H1 (cell line): Measurements from ENCODE around the gene MIX23. TPM values are rescaled to one million over a fixed set of nuclear protein-coding genes. Genes with fewer than 3 reads are reported as not detected.

Experiments used
- CTCF ChIA-PET: fragments of 300-600 bp; sonication (Branson Sonifier 250); formaldehyde crosslinking; loops from one replicate; lab custom pipeline; 2021; ENCODE audit not compliant: partially characterized antibody; lab: Charles Lee
- POLR2A ChIA-PET: fragments of 300-600 bp; sonication (Branson Sonifier 250); formaldehyde crosslinking; loops from one replicate; lab custom pipeline; 2021; ENCODE audit warnings: inconsistent platforms; ENCODE audit not compliant: partially characterized antibody; lab: Charles Lee
- DNase-seq, 2 experiments: peaks; one replicate each; pipeline versions ENCODE4 v3.0.0 to v3.0.0-alpha.2; 2010 to 2022; ENCODE audit warnings: low spot score in 2 of 2, low read depth in 1 of 2, mixed read lengths in 1 of 2
- FAIRE-seq: peaks from 2 replicates; lab custom pipeline; 2011; peaks lifted over from hg19 to GRCh38; lab: Jason Lieb, UNC
- H2AFZ ChIP-seq: 2 replicates; pipeline ENCODE4 v1.8.1; 2012; ENCODE audit warnings: low read length, inconsistent platforms
- H2AK5ac ChIP-seq: 2 replicates; pipeline ENCODE4 v1.6.1; 2013; ENCODE audit warnings: low read depth, low read length
- H2BK120ac ChIP-seq: replicated peaks from 2 replicates; pipeline ENCODE3; 2013; ENCODE audit warnings: low read depth, low read length, inconsistent platforms
- H2BK12ac ChIP-seq: 2 replicates; pipeline ENCODE4 v1.6.1; 2013; ENCODE audit warnings: low read depth, low read length
- H2BK15ac ChIP-seq: 2 replicates; pipeline ENCODE4 v1.6.1; 2013; ENCODE audit warnings: low read length
- H2BK20ac ChIP-seq: 2 replicates; pipeline ENCODE4 v1.6.1; 2013; ENCODE audit warnings: low read length
- H2BK5ac ChIP-seq: 2 replicates; pipeline ENCODE4 v1.6.1; 2013; ENCODE audit warnings: low read depth, low read length
- H3K14ac ChIP-seq: 2 replicates; pipeline ENCODE4 v1.6.1; 2013; ENCODE audit warnings: inconsistent platforms; ENCODE audit not compliant: insufficient read length
- H3K18ac ChIP-seq: 2 replicates; pipeline ENCODE4 v1.6.1; 2013; ENCODE audit warnings: low read length; ENCODE audit errors: extremely low read depth
- H3K23ac ChIP-seq: 2 replicates; pipeline ENCODE4 v1.6.1; 2013; ENCODE audit warnings: inconsistent platforms; ENCODE audit not compliant: insufficient read length
- H3K23me2 ChIP-seq: 2 replicates; pipeline ENCODE4 v1.6.1; 2013; ENCODE audit warnings: low read depth, low read length
- H3K27ac ChIP-seq: 2 replicates; pipeline ENCODE4 v1.6.1; 2011; ENCODE audit warnings: low read depth, low read length, inconsistent platforms
- H3K27me3 ChIP-seq, 4 experiments: replicated peaks in 1 of 4; 1 replicate in 1 of 4; 2 replicates in 3 of 4; pipeline versions ENCODE4 v1.6.1 to v1.8.1; 2011 to 2013; ENCODE audit warnings: low read length in 3 of 4, mild to moderate bottlenecking in 3 of 4, inconsistent platforms in 2 of 4, mixed read lengths in 2 of 4, moderate library complexity in 1 of 4; ENCODE audit not compliant: control insufficient read depth in 3 of 4, insufficient read depth in 3 of 4; ENCODE audit errors: extremely low read depth in 1 of 4
- H3K36me3 ChIP-seq, 4 experiments: 2 replicates each; pipeline versions ENCODE4 v1.6.1 to v1.8.1; 2011 to 2013; ENCODE audit warnings: mild to moderate bottlenecking in 4 of 4, low read length in 3 of 4, moderate library complexity in 2 of 4, control low read depth in 1 of 4, inconsistent platforms in 1 of 4; ENCODE audit not compliant: insufficient read depth in 4 of 4, control insufficient read depth in 2 of 4
- H3K4ac ChIP-seq: replicated peaks from 2 replicates; pipeline ENCODE3; 2013; ENCODE audit warnings: low read length, low read depth, mixed read lengths, inconsistent platforms; ENCODE audit not compliant: insufficient read length
- H3K4me1 ChIP-seq, 4 experiments: replicated peaks in 1 of 4; 1 replicate in 1 of 4; 2 replicates in 3 of 4; pipeline versions ENCODE4 v1.6.1 to v1.8.1; 2011 to 2013; ENCODE audit warnings: low read length in 3 of 4, inconsistent platforms in 2 of 4, mixed read lengths in 1 of 4; ENCODE audit not compliant: insufficient read depth in 4 of 4, control insufficient read depth in 3 of 4
- H3K4me2 ChIP-seq, 2 experiments: 2 replicates each; pipeline versions ENCODE4 v1.6.1 to v1.8.1; 2011 to 2013; ENCODE audit warnings: low read depth in 2 of 2, low read length in 2 of 2, control low read depth in 1 of 2, inconsistent platforms in 1 of 2, mild to moderate bottlenecking in 1 of 2; ENCODE audit not compliant: insufficient read depth in 1 of 2
- H3K4me3 ChIP-seq, 4 experiments: fragments of 200-600, 300-600 bp in 1 of 4; sonication (generic), shearing (Covaris generic), sonication (Bioruptor Twin) in 1 of 4; 2 replicates each; pipeline versions ENCODE4 v1.5.1 to v1.8.1; 2011 to 2016; ENCODE audit warnings: low read length in 4 of 4, low read depth in 3 of 4, control low read depth in 2 of 4, inconsistent platforms in 2 of 4, mild to moderate bottlenecking in 2 of 4, mixed read lengths in 1 of 4, moderate library complexity in 1 of 4; ENCODE audit not compliant: insufficient read depth in 2 of 4; ENCODE audit errors: extremely low read depth in 1 of 4
- H3K56ac ChIP-seq: replicated peaks from 2 replicates; pipeline ENCODE3; 2013; ENCODE audit warnings: low read depth, mild to moderate bottlenecking, mixed read lengths, low read length, inconsistent platforms; ENCODE audit not compliant: insufficient read length
- H3K79me1 ChIP-seq: 2 replicates; pipeline ENCODE4 v1.6.1; 2013; ENCODE audit warnings: low read depth, low read length, control low read depth
- H3K79me2 ChIP-seq, 2 experiments: 2 replicates each; pipeline versions ENCODE4 v1.6.1 to v1.8.1; 2012 to 2013; ENCODE audit warnings: low read length in 2 of 2, mild to moderate bottlenecking in 2 of 2, inconsistent platforms in 1 of 2; ENCODE audit not compliant: insufficient read depth in 2 of 2, control insufficient read depth in 1 of 2
- H3K9ac ChIP-seq, 4 experiments: replicated peaks in 1 of 4; 1 replicate in 1 of 4; 2 replicates in 3 of 4; pipeline versions ENCODE4 v1.6.1 to v1.8.1; 2011 to 2013; ENCODE audit warnings: low read depth in 3 of 4, low read length in 3 of 4, control low read depth in 2 of 4, mild to moderate bottlenecking in 2 of 4, moderate library complexity in 2 of 4, inconsistent platforms in 1 of 4; ENCODE audit errors: extremely low read depth in 1 of 4
- H3K9me3 ChIP-seq, 2 experiments: 2 replicates each; pipeline versions ENCODE4 v1.6.1 to v1.8.1; 2012 to 2013; ENCODE audit warnings: mild to moderate bottlenecking in 2 of 2, moderate library complexity in 2 of 2, control low read depth in 1 of 2, inconsistent platforms in 1 of 2, low read depth in 1 of 2, low read length in 1 of 2, mixed read lengths in 1 of 2; ENCODE audit not compliant: insufficient read depth in 2 of 2
- H4K20me1 ChIP-seq, 2 experiments: replicated peaks in 1 of 2; 2 replicates each; pipeline versions ENCODE3 to v1.8.1; 2011 to 2013; ENCODE audit warnings: inconsistent platforms in 2 of 2, low read length in 2 of 2, mild to moderate bottlenecking in 1 of 2; ENCODE audit not compliant: insufficient read depth in 2 of 2, control insufficient read depth in 1 of 2
- H4K5ac ChIP-seq: 2 replicates; pipeline ENCODE4 v1.6.1; 2013; ENCODE audit warnings: low read length, low read depth, mixed read lengths, inconsistent platforms; ENCODE audit not compliant: insufficient read length
- H4K8ac ChIP-seq: 2 replicates; pipeline ENCODE4 v1.8.0; 2013; ENCODE audit warnings: mild to moderate bottlenecking, moderate library complexity, low read length, inconsistent platforms; ENCODE audit not compliant: insufficient read depth; ENCODE audit errors: extremely low read depth
- H4K91ac ChIP-seq: replicated peaks from 2 replicates; pipeline ENCODE3; 2013; ENCODE audit warnings: low read length, mixed read lengths, inconsistent platforms; ENCODE audit not compliant: insufficient read length
- CHD1 ChIP-seq: IDR thresholded peaks from 2 replicates; pipeline ENCODE4 v1.6.1; 2012; ENCODE audit warnings: low read depth, low read length, improper control_type of control experiment
- EGR1 ChIP-seq: IDR thresholded peaks from 2 replicates; pipeline ENCODE4 v1.6.1; 2011; ENCODE audit warnings: low read depth, low read length, borderline replicate concordance
- POU5F1 ChIP-seq: IDR thresholded peaks from 2 replicates; pipeline ENCODE4 v1.6.1; 2011; ENCODE audit warnings: low read depth, mild to moderate bottlenecking, low read length, moderate library complexity
- RBBP5 ChIP-seq: IDR thresholded peaks from 2 replicates; pipeline ENCODE4 v1.7.1; 2012; ENCODE audit warnings: low read depth, mild to moderate bottlenecking, inconsistent platforms, low read length, moderate library complexity, borderline replicate concordance
- SAP30 ChIP-seq: fragments of 300-600 bp; sonication (generic); IDR thresholded peaks from 2 replicates; pipeline ENCODE4 v1.7.1; 2012; ENCODE audit warnings: low read length, moderate library complexity, mild to moderate bottlenecking, inconsistent platforms; ENCODE audit not compliant: insufficient read depth, insufficient replicate concordance
- SP1 ChIP-seq: IDR thresholded peaks from 2 replicates; pipeline ENCODE4 v1.6.1; 2011; ENCODE audit warnings: low read depth, low read length
- SP4 ChIP-seq: IDR thresholded peaks from 2 replicates; pipeline ENCODE4 v1.6.1; 2012; ENCODE audit warnings: low read length, inconsistent platforms
- YY1 ChIP-seq: IDR thresholded peaks from 2 replicates; pipeline ENCODE4 v1.6.1; 2011; ENCODE audit warnings: low read depth, mild to moderate bottlenecking, low read length
- WGBS, 2 experiments: shearing (Covaris generic) in 1 of 2; methylation state at CpG; one replicate each; pipeline versions ENCODE4 v1.1.6 to v1.1.7; 2013 to 2015; ENCODE audit warnings: low lambda C conversion rate in 2 of 2, mixed read lengths in 2 of 2, inconsistent platforms in 1 of 2, low coverage in 1 of 2, missing lambda C conversion rate in 1 of 2; ENCODE audit not compliant: insufficient replicate concordance in 2 of 2, insufficient coverage in 1 of 2, insufficient read length in 1 of 2; ENCODE audit errors: extremely low coverage in 1 of 2, missing lambda C conversion rate in 1 of 2; 5-methylcytosine and 5-hydroxymethylcytosine counted together
- polyA plus RNA-seq, 7 experiments: library from polyadenylated mRNA; depleted of rRNA in 3 of 7; stranded (reverse) in 5 of 7; unstranded in 2 of 7; fragments of >200 nt in 5 of 7; fragments of 200-250 nt in 2 of 7; gene quantifications; 1 replicate in 5 of 7; 2 replicates in 1 of 7; 4 replicates in 1 of 7; pipeline versions ENCODE4 v1.2.1 to v1.2.3, GENCODE V29; 2011 to 2013; ENCODE audit warnings: missing spikeins in 2 of 7, mixed read lengths in 2 of 7
- total RNA-seq: library from RNA; stranded (reverse); fragmentation: NEBNext Ultra II Directional; extraction: Animal tissue kit (Norgen Biotek cat#: 25700); gene quantifications from 2 replicates; pipeline ENCODE4 v1.2.1, GENCODE V29; 2021

MIX23 gene
- total and polyA plus RNA-seq, 2 of the 8 experiments (the other 6 are each of a cell fraction or from before 2014, with no cell fraction given), result 22.1 to 69.6 TPM

- Histone ChIP-seq H3K79me1 (peaks cover 2% of the 10 kb centered on the region; the same call in 1 of the 2 replicates), H3K4me2 (no peak overlapping the region), H2AK5ac (no peak overlapping the region), H3K56ac (no peak overlapping the region), H3K14ac (no peak overlapping the region), H2BK20ac (no peak overlapping the region), H4K8ac (no peak overlapping the region), H3K36me3 (no peaks in the 10 kb centered on the region; a peak in 3 of 8 replicates), H2BK15ac (no peak overlapping the region), H3K9ac (no peak overlapping the region), H3K9me3 (no peaks in the 10 kb centered on the region), H4K91ac (no peak overlapping the region), H3K27me3 (no peaks in the 10 kb centered on the region), H2BK12ac (no peak overlapping the region), H3K23me2 (no peaks in the 10 kb centered on the region), H4K5ac (no peak overlapping the region), H2BK5ac (no peak overlapping the region), H3K4me1 (no peaks in the 10 kb centered on the region), H2BK120ac (no peak overlapping the region), H2AFZ (no peak overlapping the region), H3K4ac (no peak overlapping the region), H3K4me3 (no peak overlapping the region), H3K18ac (no peak overlapping the region), H3K79me2 (peaks cover 0 to 15% of the 10 kb centered on the region in 2 experiments; a peak in 2 of 4 replicates), H3K23ac (no peak overlapping the region), H4K20me1 (peaks cover 0 to 2% of the 10 kb centered on the region in 2 experiments), H3K27ac (no peak overlapping the region)
- ChIA-PET CTCF (interaction anchor here (1.1 to 6.0 kb wide), 11 partner anchors 10 to 320 kb away, joined by 3 to 44 read pairs (median 7); partner anchors contain the start of genes PARP14 and WDR5B), POLR2A (interaction anchor here (2.7 kb wide), 1 partner anchor 9 kb away, joined by 16 read pairs; the partner anchor contains the start of genes FAM162A and MIX23)
- no peak for TF ChIP-seq SP1
- TF ChIP-seq CHD1, result no peak
- no peak for TF ChIP-seq YY1
- no peak for TF ChIP-seq SAP30
- TF ChIP-seq POU5F1, result no peak
- no peak for TF ChIP-seq SP4
- TF ChIP-seq EGR1, result no peak
- no peak for TF ChIP-seq RBBP5
- FAIRE-seq (no peak), DNase-seq (no peak)
- 59% methylated on average over 2 of the region's 2 CpGs; no CpG with 5 or more reads in 1 of the 2 experiments for WGBS, 2 experiments
Measured at GRCh38 chr3:122391681-122392446, 8.8 kb upstream of the MIX23 start.
